ENCODE results near the gene TSLP.

Gene TSLP

GRCh38 chr5:111124793-111125192 is 53.3 kb downstream of the TSLP start:
- CTCF ChIA-PET: no interaction called here
- no peak for DNase-seq (ENCODE audit: extremely low spot score)
- POLR2A ChIA-PET: no interaction called here
- TF ChIP-seq PKNOX1 (IDR thresholded peaks at IDR 0.05) (no peak), TARDBP (IDR thresholded peaks at IDR 0.05) (no peak), ARNT (IDR thresholded peaks at IDR 0.05) (no peak), CTBP1 (IDR thresholded peaks at IDR 0.05; ENCODE audit: borderline replicate concordance) (no peak), ZNF384 (IDR thresholded peaks at IDR 0.05) (no peak)

- CTCF ChIA-PET: no interaction called here
- TF ChIP-seq NFRKB (IDR thresholded peaks at IDR 0.05) (no peak), BHLHE40 (IDR thresholded peaks at IDR 0.05; ENCODE audit: borderline replicate concordance) (no peak), HDGF (IDR thresholded peaks at IDR 0.05; ENCODE audit: borderline replicate concordance) (no peak), FOXA1 (IDR thresholded peaks at IDR 0.05) (no peak), ZNF384 (IDR thresholded peaks at IDR 0.05) (no peak), L3MBTL2 (conservative IDR thresholded peaks at IDR 0.05) (no peak), ARNT (IDR thresholded peaks at IDR 0.05) (no peak), CTBP1 (IDR thresholded peaks at IDR 0.05; ENCODE audit: borderline replicate concordance) (no peak), FOXM1 (IDR thresholded peaks at IDR 0.05; ENCODE audit: borderline replicate concordance) (no peak), SUZ12 (IDR thresholded peaks at IDR 0.05) (no peak), FOXK2 (IDR thresholded peaks at IDR 0.05) (no peak), ELF4 (IDR thresholded peaks at IDR 0.05) (no peak), LEF1 (IDR thresholded peaks at IDR 0.05; ENCODE audit: borderline replicate concordance) (no peak), PKNOX1 (IDR thresholded peaks at IDR 0.05) (no peak), TARDBP (IDR thresholded peaks at IDR 0.05) (no peak), SP1 (IDR thresholded peaks at IDR 0.05) (no peak)
- no peak for DNase-seq (ENCODE audit: extremely low spot score)
- POLR2A ChIA-PET: no interaction called here
Observed at GRCh38 chr5:111126896-111127295, 55.4 kb downstream of the TSLP start.

All from HEK293T (cell line).